ENCODE results near the gene DYNC1LI1. TPM values are rescaled to one million over a fixed set of nuclear protein-coding genes. Genes with fewer than 3 reads are reported as not detected.

The DYNC1LI1 gene
- total RNA-seq, 1 donor from 2014 or later, result 81.7 TPM

DNA sequence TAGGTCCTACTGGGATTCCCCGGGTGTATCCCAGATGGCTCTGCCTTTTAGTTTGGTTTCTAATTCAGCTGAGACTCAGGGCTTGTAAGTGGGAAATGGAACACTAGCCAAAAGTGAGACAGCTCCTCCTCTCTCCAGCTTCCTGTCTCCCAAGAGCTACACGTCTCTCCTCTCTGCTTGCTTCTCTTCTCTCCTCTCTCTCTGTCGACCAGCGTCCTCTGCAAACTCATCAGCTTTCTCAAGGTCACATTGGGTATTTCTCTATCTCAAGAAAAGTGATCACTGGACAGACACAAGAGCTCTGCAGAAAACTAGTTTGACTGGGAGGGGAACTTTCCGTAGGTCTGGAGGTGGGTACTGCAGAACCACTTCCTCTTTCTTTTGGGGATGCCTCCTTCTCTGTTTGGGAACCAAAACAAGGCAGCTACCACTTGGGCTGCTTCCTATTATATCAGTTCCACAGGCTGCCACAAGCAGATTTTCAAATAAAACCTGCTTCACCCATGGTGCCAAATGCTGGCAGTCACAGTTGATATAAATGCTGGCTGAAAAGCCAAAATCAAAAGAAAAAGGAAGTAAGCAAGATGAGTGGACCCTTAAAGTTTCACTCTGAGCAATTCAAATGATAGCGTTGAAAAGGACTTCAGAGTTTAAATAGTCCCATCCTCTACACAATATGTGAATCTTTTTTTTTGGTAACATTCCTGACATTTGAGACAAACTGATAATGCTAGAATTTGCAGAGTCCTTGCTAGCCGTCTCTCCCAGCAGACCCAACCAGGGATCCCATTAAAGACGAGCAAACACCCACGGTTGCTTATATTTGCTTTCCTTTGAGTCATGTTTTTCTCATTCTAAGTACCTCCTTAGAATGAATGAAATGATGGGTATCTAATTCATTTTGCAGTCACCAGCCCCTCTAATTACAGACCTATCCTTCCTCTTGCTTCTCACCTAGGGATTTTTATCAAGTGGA lies 7.2 kb upstream of the DYNC1LI1 start:
- no peak for DNase-seq (ENCODE audit: low spot score)
- Mint-ChIP-seq H3K4me1 (ENCODE audit: unreplicated experiment) (peaks cover 12% of the 10 kb centered on the region), H3K27ac (ENCODE audit: unreplicated experiment) (no peak overlapping the region), H3K36me3 (ENCODE audit: low read depth, unreplicated experiment) (no peaks in the 10 kb centered on the region), H3K4me3 (ENCODE audit: unreplicated experiment) (no peak overlapping the region), H3K27me3 (ENCODE audit: unreplicated experiment) (peaks cover 1% of the 10 kb centered on the region), H3K9me3 (ENCODE audit: unreplicated experiment) (no peaks in the 10 kb centered on the region)
- TF ChIP-seq, protein P1, sequence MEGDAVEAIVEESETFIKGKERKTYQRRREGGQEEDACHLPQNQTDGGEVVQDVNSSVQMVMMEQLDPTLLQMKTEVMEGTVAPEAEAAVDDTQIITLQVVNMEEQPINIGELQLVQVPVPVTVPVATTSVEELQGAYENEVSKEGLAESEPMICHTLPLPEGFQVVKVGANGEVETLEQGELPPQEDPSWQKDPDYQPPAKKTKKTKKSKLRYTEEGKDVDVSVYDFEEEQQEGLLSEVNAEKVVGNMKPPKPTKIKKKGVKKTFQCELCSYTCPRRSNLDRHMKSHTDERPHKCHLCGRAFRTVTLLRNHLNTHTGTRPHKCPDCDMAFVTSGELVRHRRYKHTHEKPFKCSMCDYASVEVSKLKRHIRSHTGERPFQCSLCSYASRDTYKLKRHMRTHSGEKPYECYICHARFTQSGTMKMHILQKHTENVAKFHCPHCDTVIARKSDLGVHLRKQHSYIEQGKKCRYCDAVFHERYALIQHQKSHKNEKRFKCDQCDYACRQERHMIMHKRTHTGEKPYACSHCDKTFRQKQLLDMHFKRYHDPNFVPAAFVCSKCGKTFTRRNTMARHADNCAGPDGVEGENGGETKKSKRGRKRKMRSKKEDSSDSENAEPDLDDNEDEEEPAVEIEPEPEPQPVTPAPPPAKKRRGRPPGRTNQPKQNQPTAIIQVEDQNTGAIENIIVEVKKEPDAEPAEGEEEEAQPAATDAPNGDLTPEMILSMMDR (IDR thresholded peaks at IDR 0.05; ENCODE audit: unreplicated experiment), result no peak

DNA sequence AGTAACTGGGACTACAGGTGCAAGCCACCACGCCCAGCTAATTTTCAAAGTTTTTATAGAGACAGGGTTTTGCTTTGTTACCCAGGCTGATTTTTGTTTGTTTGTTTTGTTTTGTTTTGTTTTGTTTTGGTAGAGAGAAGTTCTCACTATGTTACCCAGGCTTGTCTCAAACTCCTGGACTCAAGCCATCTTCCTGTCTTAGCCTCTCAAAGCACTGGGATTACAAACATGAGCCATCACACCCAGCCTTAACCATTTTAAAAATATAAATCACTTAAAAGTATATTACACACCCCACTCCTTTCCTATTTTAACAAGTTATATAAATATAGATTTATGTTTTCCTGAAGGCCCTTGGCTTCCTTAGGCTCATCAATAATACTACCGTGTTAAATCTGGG lies 6.5 kb upstream of the DYNC1LI1 start:
- peaks cover 16% of the 10 kb centered on the region for H3K4me1 Mint-ChIP-seq (ENCODE audit: unreplicated experiment)
- peaks cover 1% of the 10 kb centered on the region for H3K27me3 Mint-ChIP-seq (ENCODE audit: unreplicated experiment)
- no peak for DNase-seq (ENCODE audit: low spot score)
- H3K36me3 Mint-ChIP-seq (ENCODE audit: low read depth, unreplicated experiment), result no peaks in the 10 kb centered on the region
- H3K27ac Mint-ChIP-seq (ENCODE audit: unreplicated experiment), result no peak overlapping the region
- H3K9me3 Mint-ChIP-seq (ENCODE audit: unreplicated experiment), result no peaks in the 10 kb centered on the region
- H3K4me3 Mint-ChIP-seq (ENCODE audit: unreplicated experiment), result no peak overlapping the region
- TF ChIP-seq, protein P1 (IDR thresholded peaks at IDR 0.05; ENCODE audit: unreplicated experiment), result no peak

DNA sequence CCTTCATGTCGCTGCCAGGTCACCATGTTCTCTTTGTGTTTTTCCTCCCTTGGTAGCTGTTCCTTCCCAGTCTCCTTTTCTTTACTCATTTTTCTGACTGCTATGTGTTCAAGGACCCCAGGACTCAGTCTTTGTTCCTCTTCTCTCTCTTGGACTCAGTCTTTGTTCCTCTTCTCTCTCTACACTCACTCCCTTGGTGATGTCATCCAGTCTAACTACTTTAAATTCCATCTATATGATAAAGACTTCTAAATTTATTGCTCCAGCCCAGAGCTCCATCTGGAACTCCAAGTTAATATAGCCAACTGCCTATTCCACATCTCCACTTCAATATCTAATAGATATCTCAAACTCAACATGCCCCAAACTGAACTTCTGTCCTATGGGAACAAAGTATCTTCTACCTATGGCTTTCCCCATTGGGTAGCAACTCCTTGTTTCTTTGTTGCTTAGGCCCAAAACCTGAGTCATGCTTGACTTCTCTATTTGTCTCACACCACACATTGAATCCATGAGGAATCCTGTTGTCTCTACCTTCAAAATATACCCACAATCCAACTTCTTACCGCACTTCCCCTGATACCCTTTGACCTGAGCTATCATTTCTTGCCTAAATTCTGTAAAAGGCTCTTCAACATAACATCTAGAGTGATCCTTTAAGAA lies 4.9 kb upstream of the DYNC1LI1 start:
- no peak for DNase-seq (ENCODE audit: low spot score)
- no peak overlapping the region for H3K27ac Mint-ChIP-seq (ENCODE audit: unreplicated experiment)
- H3K36me3 Mint-ChIP-seq (ENCODE audit: low read depth, unreplicated experiment), result no peaks in the 10 kb centered on the region
- no peak overlapping the region for H3K4me3 Mint-ChIP-seq (ENCODE audit: unreplicated experiment)
- TF ChIP-seq, protein P1 (IDR thresholded peaks at IDR 0.05; ENCODE audit: unreplicated experiment), result no peak
- H3K4me1 Mint-ChIP-seq (ENCODE audit: unreplicated experiment), result peaks cover 21% of the 10 kb centered on the region
- H3K9me3 Mint-ChIP-seq (ENCODE audit: unreplicated experiment), result no peaks in the 10 kb centered on the region
- peaks cover 5% of the 10 kb centered on the region for H3K27me3 Mint-ChIP-seq (ENCODE audit: unreplicated experiment)

DNA sequence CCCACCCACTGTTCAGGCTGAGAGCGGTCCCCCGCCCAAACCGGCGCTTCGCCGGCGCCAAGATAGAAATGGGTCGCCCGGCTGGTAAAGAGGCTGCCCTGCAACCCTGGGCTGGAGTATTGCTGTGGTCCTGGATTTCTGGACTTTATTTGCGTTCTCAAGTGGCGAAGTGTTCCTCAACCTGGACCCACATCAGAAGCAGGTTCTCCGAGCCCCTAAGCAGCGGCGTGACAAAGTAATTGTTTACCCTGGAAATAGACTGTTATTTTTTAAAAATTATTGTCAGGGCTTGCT lies 481 bp upstream of the DYNC1LI1 start:
- no peak for DNase-seq (ENCODE audit: low spot score)
- Mint-ChIP-seq H3K9me3 (ENCODE audit: unreplicated experiment) (no peaks in the 10 kb centered on the region), H3K4me1 (ENCODE audit: unreplicated experiment) (peaks cover 30% of the 10 kb centered on the region), H3K27ac (ENCODE audit: unreplicated experiment) (peak overlapping the region; percentile 88), H3K27me3 (ENCODE audit: unreplicated experiment) (peaks cover 8% of the 10 kb centered on the region), H3K4me3 (ENCODE audit: unreplicated experiment) (peak overlapping the region; percentile 92), H3K36me3 (ENCODE audit: low read depth, unreplicated experiment) (no peaks in the 10 kb centered on the region)
- TF ChIP-seq, protein P1 (IDR thresholded peaks at IDR 0.05; ENCODE audit: unreplicated experiment), result no peak

All from endothelial cell (in vitro differentiated cells).